Measurements from ENCODE around the gene ARHGAP20.

GRCh38 chr11:110566577-110566976 is 145.7 kb downstream of the ARHGAP20 start:
- TF ChIP-seq CTCF (conservative IDR thresholded peaks at IDR 0.05; ENCODE audit: low read depth, low read length) (no peak), EZH2 (IDR thresholded peaks at IDR 0.05; ENCODE audit: borderline replicate concordance, low read depth, low read length, poor library complexity, severe bottlenecking) (no peak)
